ENCODE data around the gene MAMSTR. TPM values are rescaled to one million over a fixed set of nuclear protein-coding genes. Genes with fewer than 3 reads are reported as not detected.

MAMSTR gene
- total RNA-seq, 1 donor from 2014 or later, result 1.3 TPM

DNA sequence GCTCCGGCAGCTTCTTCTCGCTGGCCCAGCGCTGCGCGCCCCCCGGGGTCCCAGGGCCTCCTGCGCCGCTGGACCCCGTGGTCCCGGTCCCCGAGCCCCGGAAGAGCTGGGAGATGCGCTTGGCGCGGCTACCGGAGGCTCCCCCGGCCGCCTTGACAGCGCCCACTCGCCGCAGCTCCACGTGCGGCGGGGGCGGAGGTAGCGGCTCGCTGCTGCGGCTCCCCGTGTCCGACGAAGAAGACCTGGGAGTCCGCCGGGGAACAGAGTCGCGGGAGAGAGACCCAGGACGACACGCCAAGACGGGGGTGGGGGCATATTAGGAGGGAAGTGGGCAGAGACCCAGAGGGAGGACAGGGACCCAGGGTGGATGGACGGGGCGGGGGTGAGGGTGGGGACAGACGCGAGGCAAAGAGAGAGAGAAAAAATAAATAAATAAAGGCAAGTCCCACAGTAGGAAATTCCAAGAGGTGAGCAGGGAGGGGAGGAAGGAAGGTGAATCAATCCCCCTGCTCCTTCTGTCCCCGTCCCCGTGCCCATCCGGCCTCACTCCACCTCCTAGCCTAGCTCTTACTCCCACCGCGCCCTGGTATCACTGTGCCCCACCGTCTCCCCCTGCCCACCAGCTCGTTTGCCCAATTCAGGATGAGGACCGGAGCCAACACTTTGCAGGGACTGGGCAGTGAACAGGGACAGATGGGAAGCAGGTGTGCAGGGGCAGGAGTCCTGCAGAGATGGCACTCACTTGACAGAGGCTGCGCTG is 20.1 kb upstream of the MAMSTR start:
- no peaks in the 10 kb centered on the region for H3K9me3 Mint-ChIP-seq (ENCODE audit: unreplicated experiment)
- DNase-seq (ENCODE audit: extremely low spot score, unreplicated experiment), result no peak
- H3K27ac Mint-ChIP-seq (ENCODE audit: unreplicated experiment), result no peak overlapping the region
- H3K4me3 Mint-ChIP-seq (ENCODE audit: unreplicated experiment), result peak overlapping the region; percentile 35
- TF ChIP-seq, protein P1, sequence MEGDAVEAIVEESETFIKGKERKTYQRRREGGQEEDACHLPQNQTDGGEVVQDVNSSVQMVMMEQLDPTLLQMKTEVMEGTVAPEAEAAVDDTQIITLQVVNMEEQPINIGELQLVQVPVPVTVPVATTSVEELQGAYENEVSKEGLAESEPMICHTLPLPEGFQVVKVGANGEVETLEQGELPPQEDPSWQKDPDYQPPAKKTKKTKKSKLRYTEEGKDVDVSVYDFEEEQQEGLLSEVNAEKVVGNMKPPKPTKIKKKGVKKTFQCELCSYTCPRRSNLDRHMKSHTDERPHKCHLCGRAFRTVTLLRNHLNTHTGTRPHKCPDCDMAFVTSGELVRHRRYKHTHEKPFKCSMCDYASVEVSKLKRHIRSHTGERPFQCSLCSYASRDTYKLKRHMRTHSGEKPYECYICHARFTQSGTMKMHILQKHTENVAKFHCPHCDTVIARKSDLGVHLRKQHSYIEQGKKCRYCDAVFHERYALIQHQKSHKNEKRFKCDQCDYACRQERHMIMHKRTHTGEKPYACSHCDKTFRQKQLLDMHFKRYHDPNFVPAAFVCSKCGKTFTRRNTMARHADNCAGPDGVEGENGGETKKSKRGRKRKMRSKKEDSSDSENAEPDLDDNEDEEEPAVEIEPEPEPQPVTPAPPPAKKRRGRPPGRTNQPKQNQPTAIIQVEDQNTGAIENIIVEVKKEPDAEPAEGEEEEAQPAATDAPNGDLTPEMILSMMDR (IDR thresholded peaks at IDR 0.05), result no peak
- peaks cover 7% of the 10 kb centered on the region for H3K4me1 Mint-ChIP-seq (ENCODE audit: unreplicated experiment)
- no peaks in the 10 kb centered on the region for H3K27me3 Mint-ChIP-seq (ENCODE audit: unreplicated experiment)
- H3K36me3 Mint-ChIP-seq (ENCODE audit: unreplicated experiment), result no peaks in the 10 kb centered on the region

DNA sequence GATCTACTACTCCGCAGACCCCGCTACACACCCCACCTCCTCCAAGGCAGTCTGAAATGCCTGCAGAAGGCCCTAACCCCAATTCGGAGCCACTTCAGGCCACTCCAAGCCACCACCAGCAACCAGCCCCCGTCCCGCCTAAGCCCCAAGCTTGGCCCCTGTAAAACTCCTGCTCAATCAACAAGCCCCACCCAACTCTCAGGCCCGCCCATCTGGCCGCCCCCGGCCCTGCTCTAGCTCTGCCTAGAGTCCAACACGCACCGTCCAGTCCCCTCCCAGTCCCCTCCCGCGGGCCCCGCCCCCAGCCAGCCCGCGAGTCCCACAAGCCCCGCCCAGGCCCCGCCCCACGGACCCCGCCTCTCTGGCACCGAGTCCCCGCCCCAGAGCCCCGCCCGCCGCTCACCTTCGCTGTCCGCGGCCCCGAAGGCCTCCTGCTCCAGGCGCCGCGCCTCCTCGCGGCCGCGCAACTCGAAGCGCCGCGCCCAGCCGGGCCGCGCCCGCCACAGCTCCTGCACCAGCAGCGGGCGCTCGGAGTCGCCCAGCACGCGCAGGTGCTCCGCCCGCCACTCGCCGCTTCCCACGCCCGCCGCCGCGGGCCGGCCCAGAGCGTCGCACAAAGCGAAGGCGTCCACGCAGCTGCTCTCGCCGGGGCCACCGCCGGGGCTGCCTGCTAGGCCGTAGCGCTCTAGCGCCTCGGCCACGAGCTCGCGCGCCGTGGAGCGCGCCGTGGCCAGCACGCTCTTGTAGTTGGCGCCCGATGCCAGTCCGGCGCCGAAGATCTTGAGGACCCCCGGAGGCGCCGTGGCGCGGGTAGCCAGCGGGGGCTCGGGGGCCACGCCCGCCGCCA is 19.3 kb upstream of the MAMSTR start:
- Mint-ChIP-seq H3K27ac (ENCODE audit: unreplicated experiment) (peak overlapping the region; percentile 37), H3K9me3 (ENCODE audit: unreplicated experiment) (no peaks in the 10 kb centered on the region), H3K4me1 (ENCODE audit: unreplicated experiment) (peaks cover 7% of the 10 kb centered on the region), H3K27me3 (ENCODE audit: unreplicated experiment) (no peaks in the 10 kb centered on the region), H3K4me3 (ENCODE audit: unreplicated experiment) (peak overlapping the region; percentile 75), H3K36me3 (ENCODE audit: unreplicated experiment) (no peaks in the 10 kb centered on the region)
- TF ChIP-seq, protein P1 (IDR thresholded peaks at IDR 0.05), result peak; percentile 45
- DNase-seq (ENCODE audit: extremely low spot score, unreplicated experiment), result peak; percentile 94

DNA sequence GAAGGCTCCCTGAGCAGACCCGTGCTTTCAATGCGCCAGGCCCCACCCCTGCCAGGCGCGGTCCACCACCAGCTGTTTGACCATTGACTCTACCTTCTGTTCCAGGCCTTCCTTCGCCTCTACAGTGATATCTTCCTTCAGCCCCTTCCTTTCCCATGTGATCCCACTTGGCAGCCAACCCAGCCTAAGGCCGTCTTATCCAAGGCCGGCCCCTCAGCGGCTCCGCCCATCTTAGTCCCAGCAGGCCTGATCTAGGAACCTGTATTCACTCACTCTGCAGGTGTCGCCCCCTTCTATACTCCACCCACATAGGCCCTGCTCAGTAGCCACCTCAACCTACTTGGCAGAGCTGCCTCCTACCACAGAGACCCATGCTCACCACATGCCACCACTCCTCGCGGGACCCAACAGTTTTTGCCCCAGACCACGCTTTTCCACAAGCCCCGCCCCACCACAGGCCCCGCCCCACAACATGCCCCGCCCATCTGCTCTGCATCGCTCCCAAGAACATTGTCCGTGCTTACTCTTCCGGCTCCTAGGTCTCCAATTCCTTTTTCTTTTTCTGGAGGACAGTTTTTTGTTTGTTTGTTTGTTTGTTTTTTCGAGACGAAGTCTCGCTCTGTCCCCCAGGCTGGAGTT is 18.0 kb upstream of the MAMSTR start:
- Mint-ChIP-seq H3K27me3 (ENCODE audit: unreplicated experiment) (no peaks in the 10 kb centered on the region), H3K27ac (ENCODE audit: unreplicated experiment) (no peak overlapping the region), H3K4me1 (ENCODE audit: unreplicated experiment) (peaks cover 7% of the 10 kb centered on the region), H3K36me3 (ENCODE audit: unreplicated experiment) (no peaks in the 10 kb centered on the region), H3K4me3 (ENCODE audit: unreplicated experiment) (peak overlapping the region; percentile 18), H3K9me3 (ENCODE audit: unreplicated experiment) (no peaks in the 10 kb centered on the region)
- no peak for DNase-seq (ENCODE audit: extremely low spot score, unreplicated experiment)
- TF ChIP-seq, protein P1 (IDR thresholded peaks at IDR 0.05), result no peak

DNA sequence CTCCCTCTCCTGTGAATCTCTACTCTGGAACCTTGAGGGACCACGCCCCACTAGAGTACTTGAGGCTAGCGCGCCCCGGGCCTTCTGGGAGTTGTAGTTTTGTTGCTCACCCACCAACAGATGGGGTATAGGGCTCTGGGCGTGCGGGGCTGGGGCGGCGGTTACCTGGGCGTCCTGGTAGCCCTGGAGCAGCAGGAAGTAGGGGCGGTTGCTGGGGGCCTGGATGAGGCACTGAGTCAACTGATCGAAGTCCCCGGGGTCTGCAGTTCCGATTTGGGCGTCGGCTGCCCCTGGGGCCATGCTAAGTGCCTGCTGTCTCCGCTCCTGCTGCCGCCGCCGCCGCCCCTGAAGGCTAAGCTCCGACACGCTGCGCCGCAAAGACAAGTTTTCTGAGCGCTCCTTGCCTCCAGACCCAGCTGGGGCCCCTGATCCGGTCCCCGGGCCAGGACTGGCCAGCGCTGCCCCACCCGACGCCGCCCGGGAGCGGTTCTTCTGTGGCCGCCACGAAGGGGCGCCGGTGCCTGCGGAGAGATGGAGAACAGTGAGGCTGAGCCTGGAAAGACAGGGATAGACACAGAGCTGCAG is 15.6 kb upstream of the MAMSTR start:
- Mint-ChIP-seq H3K27me3 (ENCODE audit: unreplicated experiment) (no peaks in the 10 kb centered on the region), H3K27ac (ENCODE audit: unreplicated experiment) (no peak overlapping the region), H3K4me1 (ENCODE audit: unreplicated experiment) (peaks cover 7% of the 10 kb centered on the region), H3K4me3 (ENCODE audit: unreplicated experiment) (peak overlapping the region; percentile 66), H3K9me3 (ENCODE audit: unreplicated experiment) (no peaks in the 10 kb centered on the region), H3K36me3 (ENCODE audit: unreplicated experiment) (no peaks in the 10 kb centered on the region)
- DNase-seq (ENCODE audit: extremely low spot score, unreplicated experiment), result no peak
- TF ChIP-seq, protein P1 (IDR thresholded peaks at IDR 0.05), result no peak

Data from osteocyte (in vitro differentiated cells).